Peyer's patch (tissue), 4 donors: ENCODE measurements around the gene CCDC187.

ENCODE experiments used
- CTCF ChIP-seq, 6 experiments: fragments of 450-650 bp in 4 of 6; fragments of 200-600 bp in 2 of 6; sonication (generic) in 1 of 6; IDR thresholded peaks; one replicate each; pipeline ENCODE4 v1.5.1; 2017 to 2019; ENCODE audit warnings: antibody characterized with exemption in 6 of 6, mild to moderate bottlenecking in 3 of 6, moderate library complexity in 1 of 6
- POLR2A ChIP-seq, 2 donors: fragments of 450-650 bp; IDR thresholded peaks; one replicate each; pipeline ENCODE4 v1.5.1; 2017; ENCODE audit warnings: antibody characterized with exemption in 2 of 2, mild to moderate bottlenecking in 2 of 2, moderate library complexity in 2 of 2

- TF ChIP-seq CTCF (IDR thresholded peaks at IDR 0.05) (no peak), POLR2A (IDR thresholded peaks at IDR 0.05) (no peak)
Observed at GRCh38 chr9:136329636-136330405, 25.9 kb upstream of the CCDC187 start.
